Measurements from ENCODE around the gene DLG3.

DLG3 gene

GRCh38 chrX:70553516-70553915, 108.9 kb downstream of the DLG3 start:
- no peaks in the 10 kb centered on the region for H3K36me3 ChIP-seq (ENCODE audit: control insufficient read depth, insufficient read depth, low read length)
- no peaks in the 10 kb centered on the region for H3K9me3 ChIP-seq (ENCODE audit: control insufficient read depth, low read length)
- no peaks in the 10 kb centered on the region for H3K79me2 ChIP-seq
- H3K27me3 ChIP-seq (ENCODE audit: control insufficient read depth, insufficient read depth, low read length) = no peaks in the 10 kb centered on the region
- no peaks in the 10 kb centered on the region for H3K4me1 ChIP-seq
- H3K27ac ChIP-seq = no peak overlapping the region
- no peak overlapping the region for H2AFZ ChIP-seq
- H3K4me3 ChIP-seq (ENCODE audit: low read depth, low read length) = no peak overlapping the region
- TF ChIP-seq, protein P1, sequence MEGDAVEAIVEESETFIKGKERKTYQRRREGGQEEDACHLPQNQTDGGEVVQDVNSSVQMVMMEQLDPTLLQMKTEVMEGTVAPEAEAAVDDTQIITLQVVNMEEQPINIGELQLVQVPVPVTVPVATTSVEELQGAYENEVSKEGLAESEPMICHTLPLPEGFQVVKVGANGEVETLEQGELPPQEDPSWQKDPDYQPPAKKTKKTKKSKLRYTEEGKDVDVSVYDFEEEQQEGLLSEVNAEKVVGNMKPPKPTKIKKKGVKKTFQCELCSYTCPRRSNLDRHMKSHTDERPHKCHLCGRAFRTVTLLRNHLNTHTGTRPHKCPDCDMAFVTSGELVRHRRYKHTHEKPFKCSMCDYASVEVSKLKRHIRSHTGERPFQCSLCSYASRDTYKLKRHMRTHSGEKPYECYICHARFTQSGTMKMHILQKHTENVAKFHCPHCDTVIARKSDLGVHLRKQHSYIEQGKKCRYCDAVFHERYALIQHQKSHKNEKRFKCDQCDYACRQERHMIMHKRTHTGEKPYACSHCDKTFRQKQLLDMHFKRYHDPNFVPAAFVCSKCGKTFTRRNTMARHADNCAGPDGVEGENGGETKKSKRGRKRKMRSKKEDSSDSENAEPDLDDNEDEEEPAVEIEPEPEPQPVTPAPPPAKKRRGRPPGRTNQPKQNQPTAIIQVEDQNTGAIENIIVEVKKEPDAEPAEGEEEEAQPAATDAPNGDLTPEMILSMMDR (IDR thresholded peaks at IDR 0.05) = no peak
- H3K4me2 ChIP-seq (ENCODE audit: low read length) = no peak overlapping the region
- no peak overlapping the region for H3K9ac ChIP-seq

DNA sequence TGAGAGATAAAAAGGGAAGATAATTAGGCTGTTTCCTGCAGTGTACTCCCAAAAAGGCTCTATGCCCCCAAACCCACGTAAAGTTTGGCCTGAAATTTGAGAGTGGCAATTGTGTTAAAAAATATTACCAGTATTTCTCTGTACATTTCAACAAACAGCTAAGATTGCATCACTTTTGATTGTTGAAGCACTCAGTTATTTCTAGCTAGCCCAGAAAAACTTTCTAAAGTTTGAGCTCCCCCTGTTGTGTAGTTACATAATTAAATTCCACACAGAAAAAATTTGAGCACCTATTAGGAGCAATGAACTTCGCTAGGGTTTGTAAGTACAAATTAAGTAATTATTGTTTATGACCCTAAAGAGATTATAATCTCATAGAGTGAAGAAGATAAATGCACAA, 109.4 kb downstream of the DLG3 start:
- TF ChIP-seq, protein P1 (IDR thresholded peaks at IDR 0.05) = peak; percentile 31
- Histone ChIP-seq H3K79me2 (no peaks in the 10 kb centered on the region), H3K4me1 (no peaks in the 10 kb centered on the region)

GRCh38 chrX:70554523-70554922, 109.9 kb downstream of the DLG3 start:
- Histone ChIP-seq H3K79me2 (no peaks in the 10 kb centered on the region), H2AFZ (no peak overlapping the region), H3K9ac (no peak overlapping the region), H3K4me3 (ENCODE audit: low read depth, low read length) (no peak overlapping the region), H3K9me3 (ENCODE audit: control insufficient read depth, low read length) (no peaks in the 10 kb centered on the region), H3K4me2 (ENCODE audit: low read length) (no peak overlapping the region), H3K27ac (no peak overlapping the region), H3K36me3 (ENCODE audit: control insufficient read depth, insufficient read depth, low read length) (no peaks in the 10 kb centered on the region), H3K4me1 (no peaks in the 10 kb centered on the region), H3K27me3 (ENCODE audit: control insufficient read depth, insufficient read depth, low read length) (no peaks in the 10 kb centered on the region)
- TF ChIP-seq, protein P1 (IDR thresholded peaks at IDR 0.05) = no peak

More for the DNA sequence above, 109.4 kb downstream of the DLG3 start:
- H3K9me3 ChIP-seq (ENCODE audit: control insufficient read depth, low read length) = no peaks in the 10 kb centered on the region
- H3K9ac ChIP-seq = no peak overlapping the region
- no peak overlapping the region for H3K27ac ChIP-seq
- no peaks in the 10 kb centered on the region for H3K27me3 ChIP-seq (ENCODE audit: control insufficient read depth, insufficient read depth, low read length)
- H3K4me3 ChIP-seq (ENCODE audit: low read depth, low read length) = no peak overlapping the region
- no peaks in the 10 kb centered on the region for H3K36me3 ChIP-seq (ENCODE audit: control insufficient read depth, insufficient read depth, low read length)
- H2AFZ ChIP-seq = no peak overlapping the region
- no peak overlapping the region for H3K4me2 ChIP-seq (ENCODE audit: low read length)

DNA sequence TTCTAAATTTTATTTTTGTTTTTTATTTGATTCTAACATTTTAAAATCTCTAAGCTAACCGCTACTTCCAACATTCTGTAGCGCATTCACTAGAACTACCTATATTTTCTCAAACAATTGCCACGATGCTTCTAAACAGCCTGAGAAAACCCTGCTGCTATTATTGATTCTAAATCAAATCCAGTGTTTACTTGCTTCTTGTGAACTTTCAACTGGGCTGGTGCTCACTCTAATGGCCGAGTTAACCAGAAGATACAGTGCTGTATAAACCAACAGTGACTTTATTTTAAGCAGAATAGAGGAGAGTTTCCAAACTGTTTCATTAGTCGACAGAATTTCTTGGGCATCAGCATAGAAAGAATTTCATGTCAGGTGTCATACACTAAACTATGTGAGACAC, 110.3 kb downstream of the DLG3 start:
- TF ChIP-seq, protein P1 (IDR thresholded peaks at IDR 0.05) = no peak
- H3K9me3 ChIP-seq (ENCODE audit: control insufficient read depth, low read length) = no peaks in the 10 kb centered on the region

More for the DNA sequence above, 110.3 kb downstream of the DLG3 start:
- no peak overlapping the region for H3K4me3 ChIP-seq (ENCODE audit: low read depth, low read length)
- no peaks in the 10 kb centered on the region for H3K36me3 ChIP-seq (ENCODE audit: control insufficient read depth, insufficient read depth, low read length)
- no peaks in the 10 kb centered on the region for H3K27me3 ChIP-seq (ENCODE audit: control insufficient read depth, insufficient read depth, low read length)
- no peak overlapping the region for H2AFZ ChIP-seq
- H3K4me1 ChIP-seq = no peaks in the 10 kb centered on the region
- no peak overlapping the region for H3K4me2 ChIP-seq (ENCODE audit: low read length)
- H3K27ac ChIP-seq = no peak overlapping the region
- no peak overlapping the region for H3K9ac ChIP-seq
- no peaks in the 10 kb centered on the region for H3K79me2 ChIP-seq

Measured in parathyroid adenoma (tissue), 2 donors.